ENCODE results near the gene CSNK1D.

DNA sequence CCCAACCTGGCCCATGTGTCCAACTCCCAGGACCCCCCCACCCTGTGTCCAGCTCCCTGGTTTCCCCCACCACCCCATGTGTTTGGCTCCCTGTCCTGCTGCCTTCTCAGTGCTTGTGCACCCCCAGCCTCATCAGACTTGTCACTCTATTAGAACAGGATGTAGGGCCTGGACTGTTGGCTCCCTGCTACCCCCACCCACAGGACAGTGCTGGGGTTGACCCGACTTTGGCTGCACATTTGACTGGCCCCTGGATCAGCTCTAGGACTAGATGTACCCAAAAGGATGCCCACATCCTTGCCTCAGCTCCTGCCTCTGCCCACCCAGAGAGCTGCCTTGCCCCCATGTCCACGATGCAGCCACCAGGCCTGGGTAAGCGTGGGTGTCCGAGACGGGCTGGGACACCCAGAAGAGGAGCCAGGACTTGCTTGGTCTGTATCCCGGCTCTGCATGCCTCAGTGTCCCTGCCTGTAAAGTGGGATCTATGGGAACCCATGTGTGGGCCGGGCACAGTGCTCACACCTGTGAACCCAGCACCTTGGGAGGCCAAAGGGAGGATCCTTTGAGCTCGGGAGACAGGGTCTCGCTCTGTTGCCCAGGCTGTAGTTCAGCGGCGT is 59.4 kb downstream of the CSNK1D start:
- no peak for TF ChIP-seq POLR2AphosphoS5 (IDR thresholded peaks at IDR 0.05; ENCODE audit: low read depth, low read length)
- TF ChIP-seq, protein P1, sequence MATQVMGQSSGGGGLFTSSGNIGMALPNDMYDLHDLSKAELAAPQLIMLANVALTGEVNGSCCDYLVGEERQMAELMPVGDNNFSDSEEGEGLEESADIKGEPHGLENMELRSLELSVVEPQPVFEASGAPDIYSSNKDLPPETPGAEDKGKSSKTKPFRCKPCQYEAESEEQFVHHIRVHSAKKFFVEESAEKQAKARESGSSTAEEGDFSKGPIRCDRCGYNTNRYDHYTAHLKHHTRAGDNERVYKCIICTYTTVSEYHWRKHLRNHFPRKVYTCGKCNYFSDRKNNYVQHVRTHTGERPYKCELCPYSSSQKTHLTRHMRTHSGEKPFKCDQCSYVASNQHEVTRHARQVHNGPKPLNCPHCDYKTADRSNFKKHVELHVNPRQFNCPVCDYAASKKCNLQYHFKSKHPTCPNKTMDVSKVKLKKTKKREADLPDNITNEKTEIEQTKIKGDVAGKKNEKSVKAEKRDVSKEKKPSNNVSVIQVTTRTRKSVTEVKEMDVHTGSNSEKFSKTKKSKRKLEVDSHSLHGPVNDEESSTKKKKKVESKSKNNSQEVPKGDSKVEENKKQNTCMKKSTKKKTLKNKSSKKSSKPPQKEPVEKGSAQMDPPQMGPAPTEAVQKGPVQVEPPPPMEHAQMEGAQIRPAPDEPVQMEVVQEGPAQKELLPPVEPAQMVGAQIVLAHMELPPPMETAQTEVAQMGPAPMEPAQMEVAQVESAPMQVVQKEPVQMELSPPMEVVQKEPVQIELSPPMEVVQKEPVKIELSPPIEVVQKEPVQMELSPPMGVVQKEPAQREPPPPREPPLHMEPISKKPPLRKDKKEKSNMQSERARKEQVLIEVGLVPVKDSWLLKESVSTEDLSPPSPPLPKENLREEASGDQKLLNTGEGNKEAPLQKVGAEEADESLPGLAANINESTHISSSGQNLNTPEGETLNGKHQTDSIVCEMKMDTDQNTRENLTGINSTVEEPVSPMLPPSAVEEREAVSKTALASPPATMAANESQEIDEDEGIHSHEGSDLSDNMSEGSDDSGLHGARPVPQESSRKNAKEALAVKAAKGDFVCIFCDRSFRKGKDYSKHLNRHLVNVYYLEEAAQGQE (IDR thresholded peaks at IDR 0.05; ENCODE audit: insufficient read depth in 1 of 2, low read depth in 2 of 2, low read length in 2 of 2): no peak

Data from PFSK-1 (cell line).